Measurements from ENCODE around the gene TFG.

Gene TFG

GRCh38 chr3:100759950-100760349 is 50.7 kb downstream of the TFG start:
- Histone ChIP-seq H3K36me3 (ENCODE audit: control insufficient read depth in 1 of 2, insufficient read depth in 2 of 2, low read length in 2 of 2) (no peaks in the 10 kb centered on the region), H3K27ac (ENCODE audit: low read length) (no peak overlapping the region), H3K27me3 (ENCODE audit: low read depth, low read length) (no peaks in the 10 kb centered on the region), H3K4me1 (ENCODE audit: control insufficient read depth in 1 of 2, insufficient read depth in 2 of 2, low read length in 2 of 2) (peaks cover 0 to 9% of the 10 kb centered on the region in 2 donors), H3K4me3 (ENCODE audit: low read depth in 1 of 2, low read length in 2 of 2) (no peak overlapping the region), H3K9me3 (ENCODE audit: control insufficient read depth in 1 of 2, low read length in 2 of 2) (no peaks in the 10 kb centered on the region)

DNA sequence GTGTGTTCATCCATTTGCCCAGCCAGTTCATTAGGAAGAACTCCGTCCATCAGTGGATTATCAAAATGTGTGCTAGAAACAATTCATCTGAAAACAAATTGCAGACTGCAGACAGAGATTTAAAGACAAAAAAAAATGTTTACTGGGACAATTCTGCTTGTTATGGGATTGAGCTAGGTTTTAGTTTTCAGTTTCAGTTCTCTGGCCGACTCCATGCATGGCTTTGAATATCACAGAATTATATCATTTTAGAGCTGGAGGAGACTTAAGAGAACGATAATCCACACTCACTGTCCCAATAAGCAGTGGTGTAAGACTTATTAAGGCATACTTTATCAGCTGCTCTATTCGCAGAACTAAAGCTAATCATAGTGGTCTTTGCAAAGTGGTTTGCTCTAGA is 51.1 kb downstream of the TFG start:
- no peaks in the 10 kb centered on the region for H3K36me3 ChIP-seq (ENCODE audit: control insufficient read depth in 1 of 2, insufficient read depth in 2 of 2, low read length in 2 of 2)
- peaks cover 0 to 9% of the 10 kb centered on the region in 2 donors for H3K4me1 ChIP-seq (ENCODE audit: control insufficient read depth in 1 of 2, insufficient read depth in 2 of 2, low read length in 2 of 2)
- H3K27ac ChIP-seq (ENCODE audit: low read length) = no peak overlapping the region
- no peak overlapping the region for H3K4me3 ChIP-seq (ENCODE audit: low read depth in 1 of 2, low read length in 2 of 2)
- no peaks in the 10 kb centered on the region for H3K27me3 ChIP-seq (ENCODE audit: low read depth, low read length)
- no peaks in the 10 kb centered on the region for H3K9me3 ChIP-seq (ENCODE audit: control insufficient read depth in 1 of 2, low read length in 2 of 2)

DNA sequence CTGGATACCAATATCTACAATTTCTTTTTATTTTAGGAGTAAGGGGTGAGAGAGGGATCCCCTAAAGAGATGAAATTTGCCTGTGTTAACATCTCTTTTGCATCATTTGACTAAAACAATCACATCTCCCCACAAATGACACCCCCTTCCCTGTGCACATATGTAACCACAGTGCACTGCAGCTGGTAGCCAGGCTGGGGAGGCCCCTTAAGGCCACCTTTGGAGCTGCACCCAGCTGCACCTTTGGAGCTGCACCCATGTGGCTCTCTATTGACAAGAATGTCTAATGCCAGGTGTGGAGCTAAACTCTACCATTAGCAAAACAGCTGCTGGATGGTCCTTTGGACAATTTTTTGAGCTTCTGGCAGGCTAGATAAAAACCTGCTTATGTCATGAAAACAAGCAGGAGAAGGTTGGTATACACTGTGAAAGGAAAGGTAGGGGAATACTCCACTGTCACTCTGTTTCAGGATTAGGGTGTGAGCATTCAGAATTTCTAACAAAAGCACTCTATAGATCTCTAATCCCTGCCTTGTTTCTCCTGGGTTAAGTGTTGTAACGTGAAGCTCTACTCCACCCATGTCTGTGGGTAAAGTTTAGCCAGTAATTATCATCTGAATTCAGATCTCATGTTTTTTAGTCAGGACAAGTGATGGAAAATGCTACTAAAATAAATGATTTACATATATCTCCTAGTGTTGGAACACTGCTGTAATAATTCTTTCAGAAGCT is 52.1 kb downstream of the TFG start:
- Histone ChIP-seq H3K36me3 (ENCODE audit: control insufficient read depth in 1 of 2, insufficient read depth in 2 of 2, low read length in 2 of 2) (no peaks in the 10 kb centered on the region), H3K27me3 (ENCODE audit: low read depth, low read length) (no peaks in the 10 kb centered on the region), H3K9me3 (ENCODE audit: control insufficient read depth in 1 of 2, low read length in 2 of 2) (no peaks in the 10 kb centered on the region), H3K27ac (ENCODE audit: low read length) (no peak overlapping the region), H3K4me3 (ENCODE audit: low read depth in 1 of 2, low read length in 2 of 2) (no peak overlapping the region), H3K4me1 (ENCODE audit: control insufficient read depth in 1 of 2, insufficient read depth in 2 of 2, low read length in 2 of 2) (no peaks in the 10 kb centered on the region)

GRCh38 chr3:100761951-100762350 is 52.7 kb downstream of the TFG start:
- H3K27ac ChIP-seq (ENCODE audit: low read length) = no peak overlapping the region

GRCh38 chr3:100765437-100765975 is 56.2 kb downstream of the TFG start:
- Histone ChIP-seq H3K9me3 (ENCODE audit: control insufficient read depth in 1 of 2, low read length in 2 of 2) (no peaks in the 10 kb centered on the region), H3K27ac (ENCODE audit: low read length) (no peak overlapping the region), H3K4me1 (ENCODE audit: control insufficient read depth in 1 of 2, insufficient read depth in 2 of 2, low read length in 2 of 2) (no peaks in the 10 kb centered on the region), H3K4me3 (ENCODE audit: low read depth in 1 of 2, low read length in 2 of 2) (no peak overlapping the region), H3K36me3 (ENCODE audit: control insufficient read depth in 1 of 2, insufficient read depth in 2 of 2, low read length in 2 of 2) (peaks cover 7 to 8% of the 10 kb centered on the region in 2 donors), H3K27me3 (ENCODE audit: low read depth, low read length) (no peaks in the 10 kb centered on the region)

More at GRCh38 chr3:100761951-100762350, 52.7 kb downstream of the TFG start:
- H3K36me3 ChIP-seq (ENCODE audit: control insufficient read depth in 1 of 2, insufficient read depth in 2 of 2, low read length in 2 of 2) = no peaks in the 10 kb centered on the region
- H3K9me3 ChIP-seq (ENCODE audit: control insufficient read depth in 1 of 2, low read length in 2 of 2) = no peaks in the 10 kb centered on the region
- no peaks in the 10 kb centered on the region for H3K27me3 ChIP-seq (ENCODE audit: low read depth, low read length)
- H3K4me1 ChIP-seq (ENCODE audit: control insufficient read depth in 1 of 2, insufficient read depth in 2 of 2, low read length in 2 of 2) = no peaks in the 10 kb centered on the region
- no peak overlapping the region for H3K4me3 ChIP-seq (ENCODE audit: low read depth in 1 of 2, low read length in 2 of 2)

GRCh38 chr3:100766069-100766468 is 56.8 kb downstream of the TFG start:
- no peaks in the 10 kb centered on the region for H3K9me3 ChIP-seq (ENCODE audit: control insufficient read depth in 1 of 2, low read length in 2 of 2)
- no peak overlapping the region for H3K27ac ChIP-seq (ENCODE audit: low read length)
- no peaks in the 10 kb centered on the region for H3K27me3 ChIP-seq (ENCODE audit: low read depth, low read length)

DNA sequence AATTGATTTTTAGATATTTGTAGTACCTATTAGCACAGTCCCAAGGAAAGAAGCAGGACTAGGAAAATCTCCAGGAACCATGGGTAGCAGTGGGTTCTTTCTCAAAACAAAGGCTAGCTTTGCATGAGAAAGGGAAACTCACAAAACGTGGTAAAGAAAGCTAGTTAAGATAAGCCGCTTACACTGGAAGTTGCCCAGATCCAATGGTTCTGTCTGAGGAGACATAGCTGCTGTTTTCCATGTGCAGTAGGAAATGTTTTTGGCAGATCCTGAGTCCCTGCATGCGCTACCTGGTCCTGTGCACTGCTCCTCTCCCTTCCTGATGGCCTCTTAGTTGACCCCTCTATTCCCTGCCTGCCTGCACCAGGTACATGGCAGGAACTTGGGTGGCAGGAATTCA is 60.4 kb downstream of the TFG start:
- peaks cover 12 to 23% of the 10 kb centered on the region in 2 donors for H3K36me3 ChIP-seq (ENCODE audit: control insufficient read depth in 1 of 2, insufficient read depth in 2 of 2, low read length in 2 of 2)
- H3K27me3 ChIP-seq (ENCODE audit: low read depth, low read length) = no peaks in the 10 kb centered on the region
- no peaks in the 10 kb centered on the region for H3K9me3 ChIP-seq (ENCODE audit: control insufficient read depth in 1 of 2, low read length in 2 of 2)
- H3K4me3 ChIP-seq (ENCODE audit: low read depth in 1 of 2, low read length in 2 of 2) = no peak overlapping the region
- H3K4me1 ChIP-seq (ENCODE audit: control insufficient read depth in 1 of 2, insufficient read depth in 2 of 2, low read length in 2 of 2) = no peaks in the 10 kb centered on the region
- no peak overlapping the region for H3K27ac ChIP-seq (ENCODE audit: low read length)

More at GRCh38 chr3:100766069-100766468, 56.8 kb downstream of the TFG start:
- Histone ChIP-seq H3K36me3 (ENCODE audit: control insufficient read depth in 1 of 2, insufficient read depth in 2 of 2, low read length in 2 of 2) (peaks cover 9 to 12% of the 10 kb centered on the region in 2 donors), H3K4me3 (ENCODE audit: low read depth in 1 of 2, low read length in 2 of 2) (no peak overlapping the region), H3K4me1 (ENCODE audit: control insufficient read depth in 1 of 2, insufficient read depth in 2 of 2, low read length in 2 of 2) (no peaks in the 10 kb centered on the region)

GRCh38 chr3:100775226-100775625 is 65.9 kb downstream of the TFG start:
- no peak overlapping the region for H3K27ac ChIP-seq (ENCODE audit: low read length)
- H3K4me1 ChIP-seq (ENCODE audit: control insufficient read depth in 1 of 2, insufficient read depth in 2 of 2, low read length in 2 of 2) = no peaks in the 10 kb centered on the region
- no peaks in the 10 kb centered on the region for H3K27me3 ChIP-seq (ENCODE audit: low read depth, low read length)
- no peaks in the 10 kb centered on the region for H3K9me3 ChIP-seq (ENCODE audit: control insufficient read depth in 1 of 2, low read length in 2 of 2)
- no peak overlapping the region for H3K4me3 ChIP-seq (ENCODE audit: low read depth in 1 of 2, low read length in 2 of 2)
- H3K36me3 ChIP-seq (ENCODE audit: control insufficient read depth in 1 of 2, insufficient read depth in 2 of 2, low read length in 2 of 2) = peaks cover 6 to 39% of the 10 kb centered on the region in 2 donors

GRCh38 chr3:100775669-100776068 is 66.4 kb downstream of the TFG start:
- H3K27ac ChIP-seq (ENCODE audit: low read length) = no peak overlapping the region
- H3K9me3 ChIP-seq (ENCODE audit: control insufficient read depth in 1 of 2, low read length in 2 of 2) = no peaks in the 10 kb centered on the region
- peaks cover 2 to 35% of the 10 kb centered on the region in 2 donors for H3K36me3 ChIP-seq (ENCODE audit: control insufficient read depth in 1 of 2, insufficient read depth in 2 of 2, low read length in 2 of 2)
- H3K4me3 ChIP-seq (ENCODE audit: low read depth in 1 of 2, low read length in 2 of 2) = no peak overlapping the region
- no peaks in the 10 kb centered on the region for H3K4me1 ChIP-seq (ENCODE audit: control insufficient read depth in 1 of 2, insufficient read depth in 2 of 2, low read length in 2 of 2)
- H3K27me3 ChIP-seq (ENCODE audit: low read depth, low read length) = no peaks in the 10 kb centered on the region

DNA sequence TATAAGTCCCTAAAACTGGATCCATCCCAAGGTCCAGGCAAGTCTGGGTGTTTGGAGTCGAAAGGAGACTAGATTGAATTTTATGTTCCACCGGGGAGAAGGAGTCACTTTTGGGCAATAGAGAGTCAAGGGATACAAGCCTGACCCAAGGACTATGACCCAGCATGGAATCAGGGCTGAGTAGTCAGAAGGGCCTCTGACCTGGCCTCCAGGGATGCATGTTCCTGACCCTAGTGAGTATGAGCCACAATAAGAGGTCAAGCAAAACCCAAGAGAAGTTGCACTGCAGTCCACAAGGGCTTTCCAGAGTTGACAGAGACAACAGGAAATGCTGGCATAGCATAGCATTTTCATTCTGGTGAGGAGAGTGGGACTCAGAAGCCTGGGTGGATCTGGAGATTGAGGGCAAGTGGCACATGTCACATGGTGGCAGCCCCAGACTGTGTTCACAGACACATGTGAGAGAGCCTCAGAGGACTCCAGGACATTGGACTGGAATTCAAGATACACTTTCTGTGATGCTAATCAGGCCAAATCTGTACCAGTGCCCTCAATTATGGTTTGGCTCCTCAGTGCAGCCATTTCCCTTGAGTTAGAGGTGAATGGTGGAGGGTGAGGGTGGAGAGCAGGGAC is 66.9 kb downstream of the TFG start:
- H3K4me1 ChIP-seq (ENCODE audit: control insufficient read depth in 1 of 2, insufficient read depth in 2 of 2, low read length in 2 of 2) = no peaks in the 10 kb centered on the region
- H3K4me3 ChIP-seq (ENCODE audit: low read depth in 1 of 2, low read length in 2 of 2) = no peak overlapping the region
- H3K36me3 ChIP-seq (ENCODE audit: control insufficient read depth in 1 of 2, insufficient read depth in 2 of 2, low read length in 2 of 2) = peaks cover 0 to 35% of the 10 kb centered on the region in 2 donors

DNA sequence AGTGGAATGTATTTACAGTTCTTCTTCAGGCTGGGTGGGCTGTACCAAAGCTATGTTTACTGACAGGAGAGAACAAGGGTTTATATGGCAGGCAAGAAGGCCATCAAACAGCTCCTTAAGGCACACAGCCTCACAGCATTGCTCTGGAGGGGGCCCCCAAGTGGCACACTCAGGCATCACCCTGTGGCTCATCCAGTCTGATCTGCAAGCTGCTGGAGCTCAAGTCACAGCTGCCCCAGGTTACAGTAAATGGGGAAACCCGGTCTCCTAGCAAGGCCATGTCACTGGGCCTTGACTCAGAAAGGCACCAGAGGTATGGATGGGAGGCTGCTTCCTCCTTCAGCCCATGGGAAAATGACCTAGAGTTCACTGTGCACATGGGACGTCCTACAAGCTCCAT is 67.5 kb downstream of the TFG start:
- Histone ChIP-seq H3K4me1 (ENCODE audit: control insufficient read depth in 1 of 2, insufficient read depth in 2 of 2, low read length in 2 of 2) (no peaks in the 10 kb centered on the region), H3K27ac (ENCODE audit: low read length) (no peak overlapping the region), H3K9me3 (ENCODE audit: control insufficient read depth in 1 of 2, low read length in 2 of 2) (no peaks in the 10 kb centered on the region), H3K4me3 (ENCODE audit: low read depth in 1 of 2, low read length in 2 of 2) (no peak overlapping the region), H3K27me3 (ENCODE audit: low read depth, low read length) (no peaks in the 10 kb centered on the region), H3K36me3 (ENCODE audit: control insufficient read depth in 1 of 2, insufficient read depth in 2 of 2, low read length in 2 of 2) (peaks cover 0 to 35% of the 10 kb centered on the region in 2 donors)

More for the DNA sequence above, 66.9 kb downstream of the TFG start:
- Histone ChIP-seq H3K9me3 (ENCODE audit: control insufficient read depth in 1 of 2, low read length in 2 of 2) (no peaks in the 10 kb centered on the region), H3K27ac (ENCODE audit: low read length) (no peak overlapping the region), H3K27me3 (ENCODE audit: low read depth, low read length) (no peaks in the 10 kb centered on the region)

All from muscle layer of duodenum (tissue), 2 donors.